Measurements from ENCODE around the gene KCTD11.

DNA sequence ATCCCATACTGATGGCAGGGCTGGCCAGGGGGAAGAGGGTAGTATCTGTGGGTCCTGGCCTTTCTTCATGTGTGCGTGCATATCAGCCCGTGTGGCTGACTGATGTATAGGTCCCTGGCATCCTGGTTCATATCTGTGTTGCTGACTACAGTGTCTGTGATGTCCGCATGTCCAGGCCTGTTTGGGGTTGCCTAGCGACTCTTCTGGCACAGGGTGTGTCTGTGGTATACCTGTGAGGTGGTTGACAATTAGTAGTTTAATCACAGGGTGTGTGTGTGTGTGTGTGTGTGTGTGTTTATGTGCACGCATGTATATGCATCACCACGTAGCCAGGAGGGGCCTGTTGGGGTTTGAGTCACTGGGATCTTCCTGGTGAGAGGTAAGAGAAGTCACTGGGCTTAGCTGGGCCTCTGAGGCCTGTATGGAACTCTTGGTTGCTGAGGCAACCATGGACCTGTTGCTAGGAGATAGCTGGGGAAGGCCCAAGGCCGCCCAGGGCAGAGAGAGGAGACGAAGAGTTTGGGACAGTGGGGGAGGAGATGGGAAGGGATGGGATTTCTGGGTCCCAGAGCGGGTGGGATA, 2.4 kb downstream of the KCTD11 start:
- TF ChIP-seq, protein P1, sequence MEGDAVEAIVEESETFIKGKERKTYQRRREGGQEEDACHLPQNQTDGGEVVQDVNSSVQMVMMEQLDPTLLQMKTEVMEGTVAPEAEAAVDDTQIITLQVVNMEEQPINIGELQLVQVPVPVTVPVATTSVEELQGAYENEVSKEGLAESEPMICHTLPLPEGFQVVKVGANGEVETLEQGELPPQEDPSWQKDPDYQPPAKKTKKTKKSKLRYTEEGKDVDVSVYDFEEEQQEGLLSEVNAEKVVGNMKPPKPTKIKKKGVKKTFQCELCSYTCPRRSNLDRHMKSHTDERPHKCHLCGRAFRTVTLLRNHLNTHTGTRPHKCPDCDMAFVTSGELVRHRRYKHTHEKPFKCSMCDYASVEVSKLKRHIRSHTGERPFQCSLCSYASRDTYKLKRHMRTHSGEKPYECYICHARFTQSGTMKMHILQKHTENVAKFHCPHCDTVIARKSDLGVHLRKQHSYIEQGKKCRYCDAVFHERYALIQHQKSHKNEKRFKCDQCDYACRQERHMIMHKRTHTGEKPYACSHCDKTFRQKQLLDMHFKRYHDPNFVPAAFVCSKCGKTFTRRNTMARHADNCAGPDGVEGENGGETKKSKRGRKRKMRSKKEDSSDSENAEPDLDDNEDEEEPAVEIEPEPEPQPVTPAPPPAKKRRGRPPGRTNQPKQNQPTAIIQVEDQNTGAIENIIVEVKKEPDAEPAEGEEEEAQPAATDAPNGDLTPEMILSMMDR (IDR thresholded peaks at IDR 0.05), result no peak
- no peak for TF ChIP-seq EP300 (IDR thresholded peaks at IDR 0.05)
